Activated naive CD4-positive, alpha-beta T cell treated with anti-CD3 and anti-CD28 coated beads, Interleukin-2, amount 50 U/mL, for 24 hours (primary cell): ENCODE results near the gene UTP14C.
"Not testable (repeated sequence)": the region's sequence is repeated elsewhere in the genome, so short reads cannot be mapped to it uniquely, and the experiment has no call there.

Experiments used
- H3K27ac Mint-ChIP-seq: one replicate; pipeline ENCODE4 v1.8.0; 2021; ENCODE audit warnings: mild to moderate bottlenecking, mixed read lengths
- H3K27me3 Mint-ChIP-seq: one replicate; pipeline ENCODE4 v1.8.0; 2021; ENCODE audit warnings: mixed read lengths
- H3K36me3 Mint-ChIP-seq: one replicate; pipeline ENCODE4 v1.8.0; 2021; ENCODE audit warnings: mixed read lengths
- H3K4me1 Mint-ChIP-seq: one replicate; pipeline ENCODE4 v1.8.0; 2021; ENCODE audit warnings: mixed read lengths
- H3K4me3 Mint-ChIP-seq: one replicate; pipeline ENCODE4 v1.8.0; 2021; ENCODE audit warnings: mild to moderate bottlenecking, mixed read lengths
- H3K9me3 Mint-ChIP-seq: one replicate; pipeline ENCODE4 v1.8.0; 2021; ENCODE audit warnings: mixed read lengths

The UTP14C gene

DNA sequence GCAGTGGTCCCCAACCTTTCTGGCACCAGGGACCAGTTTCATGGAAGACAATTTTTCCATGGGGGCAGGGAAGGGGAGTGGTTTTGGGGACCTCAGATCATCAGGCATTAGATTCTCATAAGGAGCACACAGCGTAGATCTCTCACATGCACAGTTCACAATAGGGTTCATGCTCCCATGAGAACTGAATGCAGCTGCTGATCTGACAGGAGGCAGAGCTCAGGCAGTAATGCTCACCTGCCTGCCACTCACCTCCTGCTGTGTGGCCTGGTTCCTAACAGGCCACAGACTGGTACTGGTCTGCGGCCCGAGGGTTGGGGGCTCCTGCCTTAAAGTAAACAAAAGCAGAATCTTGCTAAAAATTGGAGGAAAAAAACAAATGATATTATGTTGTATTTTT, 36.6 kb downstream of the UTP14C start:
- H3K36me3 Mint-ChIP-seq: not testable (repeated sequence)

DNA sequence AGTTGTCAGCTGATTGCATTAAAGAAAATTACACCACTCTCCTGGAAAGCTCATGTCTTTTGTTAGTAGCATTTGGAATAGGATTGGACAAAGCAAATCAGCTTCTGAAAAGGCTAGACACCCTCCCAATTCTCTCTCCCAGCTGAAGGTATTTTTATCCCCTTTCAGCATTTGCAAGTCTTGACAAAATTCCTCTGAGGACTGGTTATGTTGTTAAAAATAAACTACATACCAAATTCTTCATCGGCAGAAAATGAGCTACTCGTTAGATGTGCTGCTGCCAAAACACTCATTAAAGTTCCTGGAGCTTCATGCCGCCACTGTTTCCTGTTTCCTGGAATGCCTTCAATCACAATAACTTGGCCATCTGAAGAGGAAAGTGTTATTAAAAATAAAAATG, 37.1 kb downstream of the UTP14C start:
- Mint-ChIP-seq H3K4me3 (no peak overlapping the region), H3K4me1 (no peaks in the 10 kb centered on the region), H3K27me3 (no peaks in the 10 kb centered on the region), H3K36me3 (no peaks in the 10 kb centered on the region), H3K27ac (no peak overlapping the region), H3K9me3 (peaks cover 5% of the 10 kb centered on the region)

More for the DNA sequence above, 36.6 kb downstream of the UTP14C start:
- H3K9me3 Mint-ChIP-seq, H3K4me3 Mint-ChIP-seq, H3K27me3 Mint-ChIP-seq, H3K27ac Mint-ChIP-seq, H3K4me1 Mint-ChIP-seq: not testable (repeated sequence)

DNA sequence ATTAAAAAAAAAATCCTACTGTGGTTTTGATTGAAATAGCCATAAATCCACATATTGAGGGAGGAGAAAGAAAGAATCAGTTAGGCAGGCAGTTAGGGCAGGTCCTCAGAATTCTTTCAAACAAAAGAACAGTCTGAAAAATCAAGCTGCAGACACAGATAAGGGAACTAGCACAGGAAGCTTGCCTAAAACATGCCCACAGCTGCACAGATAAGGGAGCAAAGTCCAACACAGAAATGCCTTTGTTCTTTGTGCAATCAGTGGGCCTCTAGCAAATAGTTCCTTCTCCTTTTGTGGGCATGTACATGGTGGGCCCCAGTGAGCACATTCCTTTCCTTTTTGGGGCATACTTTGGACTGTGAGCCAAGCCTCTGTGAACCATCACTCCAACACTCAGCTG, 42.7 kb downstream of the UTP14C start:
- Mint-ChIP-seq H3K9me3 (peaks cover 9% of the 10 kb centered on the region), H3K27ac (no peak overlapping the region), H3K27me3 (peaks cover 8% of the 10 kb centered on the region), H3K4me3 (no peak overlapping the region), H3K4me1 (no peaks in the 10 kb centered on the region), H3K36me3 (peaks cover 5% of the 10 kb centered on the region)

DNA sequence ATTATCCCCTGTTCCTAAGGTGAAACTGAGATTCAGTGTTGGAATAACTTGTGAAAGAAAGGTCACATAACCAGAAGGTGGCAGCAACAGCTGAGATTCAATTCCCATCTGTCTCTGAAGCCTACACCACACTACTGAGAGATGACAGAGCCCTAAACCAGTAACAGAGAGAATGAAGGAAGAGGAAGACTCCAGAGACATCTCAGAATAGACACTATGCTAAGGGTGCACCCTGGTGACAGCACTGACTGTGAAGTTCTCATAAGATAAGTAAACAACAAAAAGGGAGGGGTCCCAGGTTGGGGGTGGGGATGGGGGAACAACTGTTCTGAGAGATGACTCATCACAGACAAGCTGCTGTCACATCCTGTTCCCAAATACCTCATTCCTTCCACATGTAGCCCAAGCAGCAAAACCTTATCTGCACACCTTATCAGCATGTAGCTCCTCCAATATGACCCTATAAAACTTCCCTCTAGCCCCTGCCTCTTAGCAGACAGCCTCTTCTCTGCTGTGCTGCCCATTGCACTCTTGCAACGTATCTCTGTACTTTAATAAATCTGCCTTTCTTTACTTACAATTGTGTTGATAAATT, 46.5 kb downstream of the UTP14C start:
- Mint-ChIP-seq H3K4me3 (no peak overlapping the region), H3K27ac (no peak overlapping the region), H3K36me3 (peaks cover 5% of the 10 kb centered on the region), H3K9me3 (peaks cover 9% of the 10 kb centered on the region), H3K27me3 (peaks cover 14% of the 10 kb centered on the region), H3K4me1 (no peaks in the 10 kb centered on the region)
